Activated T-helper 9 cell treated with anti-CD3 and anti-CD28 coated beads, Interleukin-2, amount 50 U/mL, for 16 hours (primary cell): Measurements from ENCODE around the gene SAT1.

ENCODE experiments used
- DNase-seq: peaks from one replicate; pipeline ENCODE4 v3.0.0-alpha.2; 2020; ENCODE audit warnings: low read depth

Gene SAT1

DNA sequence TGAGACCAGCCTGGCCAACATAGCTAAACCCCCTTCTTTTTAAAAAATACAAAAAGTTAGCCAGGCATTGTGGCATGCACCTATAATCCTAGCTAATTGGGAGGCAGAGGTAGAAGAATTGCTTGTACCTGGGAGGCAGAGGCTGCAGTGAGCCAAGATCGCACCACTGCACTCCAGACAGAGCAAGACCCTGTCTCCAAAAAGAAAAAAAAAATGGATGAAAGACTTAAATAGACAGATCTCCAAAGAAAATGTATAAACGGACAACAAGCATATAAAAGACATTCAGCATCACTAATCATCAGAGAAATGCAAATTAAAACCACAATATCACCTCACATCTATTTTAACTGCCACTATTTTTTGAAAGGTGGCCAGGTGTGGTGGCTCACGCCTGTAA, 6.6 kb upstream of the SAT1 start:
- DNase-seq = no peak

DNA sequence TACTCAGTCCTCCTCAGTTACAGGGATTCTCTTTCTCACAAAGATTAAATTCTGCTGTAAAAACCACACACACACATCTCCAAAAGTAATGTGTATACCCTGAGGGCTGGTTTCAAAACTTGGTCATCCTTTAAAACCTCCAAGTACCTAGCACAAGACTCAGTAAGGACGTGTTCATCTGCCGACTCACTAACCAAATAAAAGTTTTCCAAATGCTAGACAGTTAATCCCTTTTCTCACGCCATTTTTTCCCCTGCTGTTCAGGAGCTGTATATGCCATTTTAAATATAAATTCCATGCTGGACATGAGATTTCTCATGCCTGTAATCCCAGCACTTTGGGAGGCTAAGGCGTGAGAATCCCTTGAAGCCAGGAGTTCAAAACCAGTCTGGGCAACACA, 3.9 kb upstream of the SAT1 start:
- no peak for DNase-seq

DNA sequence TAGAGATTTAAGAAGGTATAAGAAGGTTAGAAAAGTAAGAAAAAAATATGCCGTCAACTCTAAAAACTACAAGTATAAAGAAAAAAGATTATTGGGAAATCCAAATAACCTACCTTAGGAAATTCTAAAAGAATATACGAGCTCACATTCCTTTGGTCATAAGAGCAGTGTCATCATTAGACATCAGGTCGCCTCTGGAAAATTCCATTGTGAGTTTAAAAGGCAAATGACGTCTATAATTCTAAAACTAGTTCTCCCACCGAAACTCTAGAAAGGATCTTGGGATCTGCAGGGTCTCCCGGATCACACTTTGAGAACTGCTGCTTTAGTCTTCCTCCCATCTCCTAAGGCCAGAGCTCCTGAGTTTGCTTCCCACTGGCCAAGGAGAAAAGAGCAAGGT, 518 bp upstream of the SAT1 start:
- DNase-seq = no peak

DNA sequence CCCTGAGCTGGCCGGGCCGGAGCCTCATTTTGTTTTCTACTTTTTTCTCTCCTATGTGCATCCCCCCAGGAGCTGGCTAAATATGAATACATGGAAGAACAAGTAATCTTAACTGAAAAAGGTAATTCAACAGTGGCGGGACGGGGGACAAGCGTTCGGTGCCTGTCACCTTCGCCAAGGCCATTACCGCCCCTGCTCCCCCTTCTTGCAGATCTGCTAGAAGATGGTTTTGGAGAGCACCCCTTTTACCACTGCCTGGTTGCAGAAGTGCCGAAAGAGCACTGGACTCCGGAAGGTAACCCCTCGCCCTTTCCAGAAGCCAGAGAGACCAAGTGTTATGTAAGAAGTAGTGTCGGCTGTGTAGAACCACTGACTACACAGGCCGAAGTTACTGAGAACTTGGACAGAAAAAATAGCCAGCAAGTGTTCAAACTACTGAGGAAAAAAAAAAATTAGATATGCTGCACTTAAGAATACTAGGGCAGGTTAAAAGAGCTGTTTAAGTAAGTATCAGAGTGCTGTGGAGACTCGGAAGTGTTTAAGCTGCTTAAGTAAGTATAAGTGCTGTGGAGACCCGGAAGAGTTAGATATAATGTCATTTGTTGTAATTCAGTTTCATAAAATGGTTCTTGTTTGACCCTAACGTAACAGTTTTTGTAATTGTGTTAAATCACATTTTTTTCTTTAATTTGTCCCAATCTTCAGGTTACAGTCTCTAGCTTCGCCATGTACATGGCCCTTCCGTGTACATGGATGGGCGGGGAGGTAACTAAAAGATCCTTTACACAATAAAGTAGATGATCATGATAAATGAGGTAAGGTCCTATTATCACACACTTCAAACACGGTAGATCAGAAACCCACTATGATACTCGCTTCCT, 856 bp downstream of the SAT1 start:
- DNase-seq = no peak

DNA sequence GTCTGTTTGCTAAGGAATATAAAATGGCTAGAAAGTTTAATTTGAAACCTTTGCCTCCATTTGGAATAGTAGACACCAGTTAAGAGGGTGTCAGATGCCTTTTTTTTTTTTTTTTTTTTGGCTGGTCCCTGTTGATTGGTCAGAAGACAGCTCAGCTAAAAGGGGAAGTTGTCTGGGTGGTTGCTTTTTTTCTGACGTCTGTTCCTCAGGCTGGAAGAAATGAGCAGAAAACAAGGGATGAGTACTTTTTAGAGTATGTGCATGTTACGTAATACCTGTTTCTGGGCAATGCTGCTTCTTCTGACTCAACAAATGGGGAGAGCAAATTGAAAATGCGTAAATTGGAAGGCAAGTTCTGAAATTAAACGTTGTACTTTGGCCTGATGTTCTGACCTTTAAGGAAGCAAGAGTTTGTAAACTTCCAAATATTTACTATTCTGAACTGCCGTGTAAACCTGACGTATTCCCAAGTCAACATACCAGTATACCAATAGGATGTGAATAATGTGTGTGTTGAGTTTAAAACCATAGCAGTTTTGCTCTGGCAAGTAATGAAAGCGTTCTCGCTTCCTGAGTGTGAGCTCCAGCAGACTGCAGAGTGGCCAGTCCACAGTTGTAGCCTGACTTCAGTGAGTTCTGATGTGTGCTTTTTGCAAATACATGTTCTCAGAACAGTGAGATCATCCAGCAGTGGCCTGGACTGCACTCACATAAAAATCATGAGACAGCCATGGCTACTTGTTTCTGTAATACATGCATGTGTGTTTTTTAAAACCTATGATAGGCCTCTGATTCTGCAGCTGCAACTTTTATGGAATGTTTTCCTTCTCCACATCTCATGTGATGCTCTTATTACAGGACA, 1.7 kb downstream of the SAT1 start:
- DNase-seq = no peak

DNA sequence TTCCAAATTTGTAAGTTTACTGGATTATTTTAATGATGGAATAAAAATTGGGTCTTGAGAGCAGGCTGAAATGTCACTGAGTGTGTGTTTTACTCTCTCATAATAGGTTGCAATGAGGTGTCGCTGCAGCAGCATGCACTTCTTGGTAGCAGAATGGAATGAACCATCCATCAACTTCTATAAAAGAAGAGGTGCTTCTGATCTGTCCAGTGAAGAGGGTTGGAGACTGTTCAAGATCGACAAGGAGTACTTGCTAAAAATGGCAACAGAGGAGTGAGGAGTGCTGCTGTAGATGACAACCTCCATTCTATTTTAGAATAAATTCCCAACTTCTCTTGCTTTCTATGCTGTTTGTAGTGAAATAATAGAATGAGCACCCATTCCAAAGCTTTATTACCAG, 2.6 kb downstream of the SAT1 start:
- DNase-seq = no peak

DNA sequence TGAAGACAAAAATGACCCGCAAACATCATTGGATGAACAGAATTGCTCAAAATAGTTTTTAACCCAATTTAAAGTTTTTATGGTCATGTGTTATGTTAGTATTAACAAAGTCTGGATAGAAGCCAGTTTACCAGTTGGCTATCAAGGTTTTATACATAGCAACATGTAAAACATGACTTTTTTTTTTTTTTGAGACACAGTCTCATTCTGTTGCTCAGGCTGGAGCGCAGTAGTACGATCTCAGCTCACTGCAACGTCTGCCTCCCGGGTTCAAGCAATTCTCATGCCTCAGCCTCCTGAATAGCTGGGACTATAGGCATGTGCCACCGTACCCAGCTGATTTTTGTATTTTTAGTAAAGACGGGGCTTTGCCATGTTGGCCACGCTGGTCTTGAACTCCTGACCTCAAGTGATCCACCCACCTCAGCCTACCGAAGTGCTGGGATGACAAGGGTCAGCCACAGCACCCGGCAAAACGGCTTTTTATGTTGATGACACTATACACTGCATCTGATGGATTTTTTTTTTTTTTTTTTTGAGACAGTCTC, 3.4 kb downstream of the SAT1 start:
- no peak for DNase-seq

DNA sequence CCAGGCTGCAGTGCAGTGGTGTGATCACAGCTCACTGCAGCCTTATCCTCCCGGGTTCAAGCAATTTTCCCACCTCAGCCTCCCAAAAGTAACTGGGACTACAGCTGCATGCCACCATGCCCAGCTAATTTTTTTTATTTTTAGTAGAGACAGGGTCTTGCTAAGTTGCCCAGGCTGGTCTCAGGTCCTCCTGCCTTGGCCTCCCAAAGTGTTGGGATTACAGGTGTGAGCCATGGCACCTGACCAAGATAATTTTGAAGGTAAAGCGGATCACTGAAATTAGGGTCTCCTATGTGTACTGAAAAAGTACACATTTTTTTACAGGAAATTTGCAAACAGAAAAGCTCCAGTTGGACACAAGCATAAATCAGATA, 4.8 kb downstream of the SAT1 start:
- no peak for DNase-seq

DNA sequence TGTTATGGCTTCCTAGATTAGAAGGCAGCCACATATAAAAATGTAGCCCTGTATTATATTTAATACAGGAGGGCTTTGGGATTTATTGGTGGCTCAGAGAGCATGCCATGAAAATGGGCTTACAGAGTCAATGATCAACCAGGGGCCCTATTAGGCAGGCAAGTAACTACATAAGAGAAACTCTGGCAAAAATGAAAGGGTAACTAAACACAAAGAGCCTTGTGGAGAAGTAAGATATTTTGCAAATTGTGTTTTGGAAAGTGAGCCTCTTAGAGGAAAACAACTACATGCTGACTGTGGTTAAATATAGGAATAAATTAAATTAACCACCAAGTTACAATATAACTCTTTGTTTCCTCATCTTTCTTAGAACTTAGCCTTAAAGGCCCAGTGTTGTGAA, 5.5 kb downstream of the SAT1 start:
- no peak for DNase-seq

DNA sequence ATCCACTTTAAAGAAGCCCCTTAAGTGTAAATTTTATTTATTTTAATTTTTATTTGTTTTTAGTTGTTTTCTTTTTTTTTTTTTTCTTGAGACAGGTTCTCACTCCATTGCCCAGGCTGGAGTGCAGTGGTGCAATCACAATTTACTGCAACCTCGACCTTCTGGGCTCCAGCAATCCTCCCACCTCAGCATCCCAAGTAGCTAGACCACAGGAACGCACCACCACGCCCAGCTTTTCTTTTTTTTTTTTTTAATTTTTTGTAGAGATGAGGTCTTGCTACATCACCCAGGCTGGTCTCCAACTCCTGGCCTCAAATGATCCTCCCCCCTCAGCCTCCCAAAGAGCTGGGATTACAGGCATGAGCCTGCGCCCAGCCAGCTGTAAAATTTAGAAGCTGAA, 6.0 kb downstream of the SAT1 start:
- DNase-seq = no peak

DNA sequence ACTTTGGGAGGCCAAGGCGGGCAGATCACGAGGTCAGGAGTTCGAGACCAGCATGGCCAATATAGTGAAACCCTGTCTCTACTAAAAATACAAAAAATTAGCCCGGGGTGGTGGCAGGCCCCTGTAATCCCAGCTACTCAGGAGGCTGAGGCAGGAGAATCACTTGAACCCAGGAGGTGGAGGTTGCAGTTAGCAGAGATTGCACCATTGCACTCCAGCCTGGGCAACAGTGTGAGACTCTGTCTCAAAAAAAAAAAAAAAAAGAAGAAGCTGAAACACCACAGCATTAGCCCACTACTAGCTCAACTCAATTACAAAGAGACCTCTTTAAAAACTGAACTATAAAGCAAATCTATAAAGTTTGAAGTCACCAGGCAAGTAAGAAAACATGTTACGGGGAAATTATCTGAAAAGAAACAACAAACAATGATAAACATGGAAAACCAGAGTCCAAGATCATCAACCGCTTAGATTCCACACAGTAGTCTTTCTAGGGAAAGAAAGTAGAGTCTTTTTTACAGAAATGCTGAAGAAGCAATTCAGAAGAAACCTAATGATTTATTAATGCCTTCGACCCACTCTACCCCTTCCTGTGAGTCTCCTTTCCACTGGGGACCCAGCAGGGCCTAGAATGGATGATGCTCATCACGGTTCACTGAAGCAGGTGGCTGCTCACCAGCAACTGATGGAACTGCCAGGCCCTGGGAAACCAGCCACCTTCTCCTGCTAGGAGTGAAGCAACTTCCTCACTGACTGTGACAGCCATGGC, 6.6 kb downstream of the SAT1 start:
- DNase-seq = no peak

DNA sequence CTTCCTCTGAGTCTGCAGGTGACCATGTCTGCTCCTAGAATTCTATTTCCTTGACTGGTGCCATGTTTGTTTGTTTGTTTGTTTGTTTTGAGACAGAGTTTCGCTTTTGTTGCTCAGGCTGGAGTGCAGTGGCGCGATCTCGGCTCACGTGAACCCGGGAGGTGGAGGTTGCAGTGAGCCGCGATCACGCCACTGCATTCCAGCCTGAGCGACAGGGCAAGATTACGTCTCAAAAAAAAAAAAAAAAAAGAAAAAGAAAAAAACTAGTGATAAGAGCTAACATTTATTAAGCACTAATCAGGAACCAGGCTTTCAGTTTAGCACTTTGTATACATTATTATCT, 7.2 kb downstream of the SAT1 start:
- DNase-seq = no peak

DNA sequence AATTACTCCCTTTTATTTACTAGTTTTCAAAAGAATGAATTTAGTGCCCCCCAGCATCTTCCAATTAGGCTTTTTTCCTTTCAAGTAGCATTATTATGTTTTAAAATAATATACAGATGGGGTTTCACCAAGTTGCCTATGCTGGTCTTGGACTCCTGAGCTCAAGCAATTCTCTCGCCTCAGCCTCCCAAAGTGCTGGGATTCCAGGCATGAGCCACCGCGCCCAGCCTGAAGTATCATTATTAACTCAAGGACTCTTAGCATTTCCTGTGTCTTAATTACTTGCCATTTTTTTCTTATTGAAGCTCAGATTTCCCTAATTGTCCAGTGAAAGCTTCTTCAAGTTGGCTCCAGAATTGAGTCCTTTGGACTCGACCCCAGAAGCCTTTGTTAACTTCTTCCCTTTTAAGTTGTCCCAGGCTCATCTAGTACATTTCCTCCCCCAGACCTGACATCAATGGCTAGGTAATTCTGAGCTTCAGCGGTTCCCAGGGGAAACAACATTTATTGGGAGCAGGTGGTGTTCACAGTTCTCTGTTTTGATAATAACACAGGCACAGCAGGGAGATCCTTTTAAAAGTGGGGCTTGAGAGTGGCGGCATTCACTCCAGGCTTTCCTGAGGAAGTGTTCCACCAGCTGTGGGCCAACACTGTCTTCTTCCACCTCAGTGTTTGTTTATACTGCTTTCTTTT, 10.0 kb downstream of the SAT1 start:
- no peak for DNase-seq

DNA sequence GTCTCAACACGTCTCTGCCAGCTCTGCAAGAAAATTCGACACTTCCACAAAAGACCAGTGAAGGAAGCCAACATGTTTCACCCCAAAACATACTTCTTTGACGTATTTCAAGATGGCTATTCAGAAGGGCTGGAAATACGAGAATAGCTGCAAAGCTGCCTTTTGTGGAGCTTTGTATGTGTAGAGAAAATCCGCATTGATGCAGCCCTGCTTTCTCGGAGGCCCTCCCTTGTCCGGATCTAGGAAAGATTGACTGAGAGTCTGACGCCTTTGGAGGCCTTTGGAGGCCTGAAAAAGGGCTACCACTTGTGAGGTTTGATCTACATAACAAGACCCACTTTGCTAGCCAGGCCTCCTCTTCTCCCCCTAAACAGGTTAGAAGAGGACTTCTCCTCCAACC, 12.2 kb downstream of the SAT1 start:
- no peak for DNase-seq

DNA sequence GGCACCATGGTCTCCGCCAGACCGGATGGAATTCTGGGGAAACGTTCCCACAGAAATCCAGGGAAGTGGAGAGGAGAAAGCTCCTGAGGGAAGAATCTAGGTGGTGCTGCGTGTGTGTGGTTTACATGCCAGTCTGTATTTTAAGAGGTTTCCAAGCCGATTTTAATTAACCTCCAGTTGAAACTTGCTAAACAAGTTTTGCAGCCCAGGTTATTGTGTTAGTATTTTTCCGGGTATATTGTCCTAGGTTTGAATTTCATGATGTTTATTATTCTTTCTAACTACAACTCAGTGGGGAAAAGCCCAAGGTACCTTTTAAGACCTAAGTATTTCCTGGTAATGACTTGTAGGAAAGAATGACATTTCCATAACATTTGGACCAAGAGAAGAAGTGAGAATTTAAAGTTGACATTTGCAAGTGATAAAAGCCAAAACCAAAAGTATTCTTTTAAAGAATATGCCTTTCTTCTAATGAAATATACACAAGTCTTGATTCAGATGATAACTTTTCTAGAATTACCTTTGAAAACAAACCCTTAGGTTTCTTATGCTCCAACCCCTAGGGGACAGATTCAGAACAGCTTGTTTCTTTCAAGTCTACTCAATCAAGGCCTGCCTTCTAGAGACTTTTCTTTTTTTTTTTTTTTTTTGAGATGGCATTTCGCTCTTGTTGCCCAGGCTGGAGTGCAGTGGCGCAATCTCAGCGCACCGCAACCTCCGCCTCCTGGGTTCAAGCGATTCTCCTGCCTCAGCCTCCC, 14.6 kb downstream of the SAT1 start:
- DNase-seq = no peak

DNA sequence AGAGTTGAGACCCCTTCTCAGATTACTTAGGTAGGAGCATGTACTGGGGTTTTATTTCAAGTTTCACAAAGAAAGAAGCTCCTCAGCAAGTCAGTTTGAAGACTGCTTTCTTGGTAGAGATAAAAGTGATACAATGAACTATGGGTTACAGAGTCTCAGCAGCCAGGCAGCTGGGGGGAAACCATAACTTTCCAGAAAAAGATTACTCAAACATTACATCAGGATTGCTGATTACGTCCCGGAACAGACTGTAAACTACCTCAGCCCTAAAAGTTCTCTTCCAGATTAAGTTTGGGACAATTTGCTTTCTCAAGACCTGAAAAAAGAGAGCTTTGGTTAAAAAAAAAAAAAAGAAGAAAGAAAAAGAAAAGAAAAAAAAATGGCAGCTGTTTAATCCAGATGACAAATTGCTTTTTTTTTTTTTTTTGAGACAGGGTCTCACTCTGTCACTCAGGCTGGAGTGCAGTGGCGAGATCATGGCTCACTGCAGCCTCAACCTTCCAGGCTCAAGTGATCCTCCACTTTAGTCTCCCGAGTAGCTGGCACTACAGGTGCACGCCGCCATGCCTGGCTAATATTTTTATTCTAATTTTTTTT, 16.6 kb downstream of the SAT1 start:
- DNase-seq = no peak

DNA sequence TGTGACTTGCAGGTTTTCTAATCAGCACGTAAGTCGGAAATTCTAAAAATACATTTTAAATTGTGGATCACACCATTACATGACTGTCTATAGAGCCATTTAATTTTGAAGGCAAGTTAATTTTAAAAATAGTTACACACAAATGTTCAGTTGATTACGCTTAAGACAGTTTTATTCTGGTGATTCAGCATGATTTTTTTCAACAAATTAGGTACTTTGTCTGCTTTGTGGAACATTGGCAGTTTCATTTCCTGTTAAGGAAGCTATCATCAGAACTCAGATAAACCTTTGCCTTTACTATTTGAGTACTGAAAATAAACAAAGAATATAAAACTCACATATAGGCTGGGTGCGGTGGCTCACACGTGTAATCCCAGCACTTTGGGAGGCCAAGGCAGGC, 19.5 kb downstream of the SAT1 start:
- DNase-seq = no peak

DNA sequence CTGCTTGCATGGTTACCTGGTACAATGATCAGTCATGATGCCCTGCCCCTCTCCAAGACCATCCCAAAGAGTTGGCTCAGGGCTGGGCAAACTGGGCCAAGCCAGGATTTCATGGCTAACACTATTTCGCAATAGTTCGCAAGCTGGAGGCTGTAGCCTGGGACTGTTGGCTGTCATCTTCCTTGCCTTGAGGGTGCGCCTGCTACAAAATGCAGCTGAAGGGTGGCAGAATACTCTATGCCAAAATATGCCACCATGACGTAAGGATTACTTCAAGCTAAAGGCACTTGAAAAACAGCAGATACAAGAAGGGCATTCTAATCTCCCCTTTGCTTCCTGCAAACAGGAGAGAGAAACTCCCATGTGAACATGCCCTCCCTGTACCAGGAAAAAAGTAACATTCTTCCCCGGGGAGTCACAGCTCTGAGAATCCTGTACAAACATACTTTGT, 21.0 kb downstream of the SAT1 start:
- DNase-seq = no peak

DNA sequence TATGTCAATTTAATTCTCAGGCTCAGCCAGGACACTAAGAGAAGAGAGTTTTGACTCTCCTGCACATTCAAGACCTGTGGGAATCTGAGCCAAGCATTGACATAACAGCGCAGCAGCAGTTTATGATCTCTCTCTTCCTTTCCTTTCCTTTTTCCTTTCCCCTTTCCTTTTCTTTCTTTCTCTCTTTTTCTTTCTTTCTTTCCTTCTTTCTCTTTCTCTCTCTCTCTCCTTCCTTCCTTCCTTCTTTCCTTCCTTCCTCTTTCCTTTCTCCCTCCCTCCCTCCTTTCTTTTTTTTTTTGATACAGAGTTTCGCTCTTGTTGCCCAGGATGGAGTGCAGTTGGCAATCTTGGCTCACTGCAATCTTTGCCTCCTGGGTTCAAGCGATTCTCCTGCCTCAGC, 21.6 kb downstream of the SAT1 start:
- DNase-seq = no peak

DNA sequence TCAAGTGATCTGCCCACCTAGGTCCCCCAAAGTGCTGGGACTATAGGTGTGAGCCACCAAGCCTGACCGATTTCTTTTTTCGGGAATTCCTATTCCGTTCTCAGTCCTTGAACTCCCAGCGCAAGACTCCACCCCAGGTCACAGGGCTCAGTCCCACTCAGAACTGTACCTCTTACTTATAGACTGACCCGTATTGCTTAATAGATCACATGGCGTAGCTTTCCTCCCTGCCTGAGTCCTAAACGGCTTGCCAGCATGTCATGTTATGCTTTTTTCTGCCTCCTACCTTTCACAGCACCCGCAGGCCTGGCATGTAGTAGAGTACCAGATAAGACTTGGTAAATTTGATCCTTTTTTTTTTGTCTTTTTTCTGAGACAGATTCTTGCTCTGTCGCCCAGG, 22.4 kb downstream of the SAT1 start:
- no peak for DNase-seq

DNA sequence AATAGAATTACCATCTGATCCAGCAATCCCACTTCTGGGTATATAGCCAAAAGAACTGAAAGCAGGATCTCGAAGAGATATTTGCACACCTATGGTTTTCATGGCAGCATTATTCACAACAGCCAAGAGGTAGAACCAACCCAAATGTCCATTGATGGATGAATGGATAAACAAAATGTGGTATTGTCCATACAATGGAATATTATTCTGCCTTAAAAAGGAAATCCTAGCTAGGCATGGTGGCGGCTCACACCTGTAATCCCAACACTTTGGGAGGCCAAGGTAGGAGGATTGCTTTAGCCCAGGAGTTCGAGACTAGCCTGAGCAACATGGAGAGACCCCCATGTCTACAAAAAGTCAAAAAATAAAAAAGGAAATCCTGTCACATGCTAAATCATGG, 27.3 kb downstream of the SAT1 start:
- no peak for DNase-seq
